ENCODE measurements around the gene CTNNA3.

- TF ChIP-seq, protein P1, sequence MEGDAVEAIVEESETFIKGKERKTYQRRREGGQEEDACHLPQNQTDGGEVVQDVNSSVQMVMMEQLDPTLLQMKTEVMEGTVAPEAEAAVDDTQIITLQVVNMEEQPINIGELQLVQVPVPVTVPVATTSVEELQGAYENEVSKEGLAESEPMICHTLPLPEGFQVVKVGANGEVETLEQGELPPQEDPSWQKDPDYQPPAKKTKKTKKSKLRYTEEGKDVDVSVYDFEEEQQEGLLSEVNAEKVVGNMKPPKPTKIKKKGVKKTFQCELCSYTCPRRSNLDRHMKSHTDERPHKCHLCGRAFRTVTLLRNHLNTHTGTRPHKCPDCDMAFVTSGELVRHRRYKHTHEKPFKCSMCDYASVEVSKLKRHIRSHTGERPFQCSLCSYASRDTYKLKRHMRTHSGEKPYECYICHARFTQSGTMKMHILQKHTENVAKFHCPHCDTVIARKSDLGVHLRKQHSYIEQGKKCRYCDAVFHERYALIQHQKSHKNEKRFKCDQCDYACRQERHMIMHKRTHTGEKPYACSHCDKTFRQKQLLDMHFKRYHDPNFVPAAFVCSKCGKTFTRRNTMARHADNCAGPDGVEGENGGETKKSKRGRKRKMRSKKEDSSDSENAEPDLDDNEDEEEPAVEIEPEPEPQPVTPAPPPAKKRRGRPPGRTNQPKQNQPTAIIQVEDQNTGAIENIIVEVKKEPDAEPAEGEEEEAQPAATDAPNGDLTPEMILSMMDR (IDR thresholded peaks at IDR 0.05; ENCODE audit: low read depth, low read length, missing input control): no peak
- TF ChIP-seq YY1 (IDR thresholded peaks at IDR 0.05) (no peak), ATF3 (IDR thresholded peaks at IDR 0.05) (no peak), RAD21 (IDR thresholded peaks at IDR 0.05) (no peak), TAF1 (conservative IDR thresholded peaks at IDR 0.05) (no peak), RXRA (IDR thresholded peaks at IDR 0.05) (no peak), GABPA (IDR thresholded peaks at IDR 0.05 in 1 of 2, conservative IDR thresholded peaks at IDR 0.05 in 1 of 2) (no peak), JUND (IDR thresholded peaks at IDR 0.05) (no peak)
- TF ChIP-seq, protein P2, sequence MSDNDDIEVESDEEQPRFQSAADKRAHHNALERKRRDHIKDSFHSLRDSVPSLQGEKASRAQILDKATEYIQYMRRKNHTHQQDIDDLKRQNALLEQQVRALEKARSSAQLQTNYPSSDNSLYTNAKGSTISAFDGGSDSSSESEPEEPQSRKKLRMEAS (IDR thresholded peaks at IDR 0.05): no peak
- TF ChIP-seq, protein P3, sequence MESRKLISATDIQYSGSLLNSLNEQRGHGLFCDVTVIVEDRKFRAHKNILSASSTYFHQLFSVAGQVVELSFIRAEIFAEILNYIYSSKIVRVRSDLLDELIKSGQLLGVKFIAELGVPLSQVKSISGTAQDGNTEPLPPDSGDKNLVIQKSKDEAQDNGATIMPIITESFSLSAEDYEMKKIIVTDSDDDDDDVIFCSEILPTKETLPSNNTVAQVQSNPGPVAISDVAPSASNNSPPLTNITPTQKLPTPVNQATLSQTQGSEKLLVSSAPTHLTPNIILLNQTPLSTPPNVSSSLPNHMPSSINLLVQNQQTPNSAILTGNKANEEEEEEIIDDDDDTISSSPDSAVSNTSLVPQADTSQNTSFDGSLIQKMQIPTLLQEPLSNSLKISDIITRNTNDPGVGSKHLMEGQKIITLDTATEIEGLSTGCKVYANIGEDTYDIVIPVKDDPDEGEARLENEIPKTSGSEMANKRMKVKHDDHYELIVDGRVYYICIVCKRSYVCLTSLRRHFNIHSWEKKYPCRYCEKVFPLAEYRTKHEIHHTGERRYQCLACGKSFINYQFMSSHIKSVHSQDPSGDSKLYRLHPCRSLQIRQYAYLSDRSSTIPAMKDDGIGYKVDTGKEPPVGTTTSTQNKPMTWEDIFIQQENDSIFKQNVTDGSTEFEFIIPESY (IDR thresholded peaks at IDR 0.05): no peak
Observed at GRCh38 chr10:66368146-66368545, 1327.8 kb downstream of the CTNNA3 start.
